Pancreas (tissue), 10 donors: ENCODE data around the gene TREM1. TPM values are rescaled to one million over a fixed set of nuclear protein-coding genes. Genes with fewer than 3 reads are reported as not detected.

Experiments used
- ATAC-seq, 4 donors: fragments of 200-7000 bp; cut with Tn5 transposase; one replicate each; pipeline versions ENCODE4 v1.8.0 to v1.9.1; 2020; ENCODE audit warnings: mild to moderate bottlenecking in 4 of 4, moderate library complexity in 4 of 4
- DNase-seq, 6 donors: peaks; one replicate each; pipeline ENCODE4 v3.0.0-alpha.2; 2020
- FAIRE-seq: peaks from 2 replicates; lab custom pipeline; 2012; peaks lifted over from hg19 to GRCh38; lab: Jason Lieb, UNC
- H3K27ac ChIP-seq, 4 donors: fragments of 200-600 bp; sonication (generic); 1 replicate in 3 of 4; 2 replicates in 1 of 4; pipeline versions ENCODE4 v1.5.0 to v1.8.0; 2020
- H3K27me3 ChIP-seq, 4 donors: fragments of 200-600 bp; one replicate each; pipeline ENCODE4 v1.8.0; 2021
- H3K36me3 ChIP-seq, 3 donors: fragments of 200-600 bp; sonication (generic) in 1 of 3; one replicate each; pipeline versions ENCODE4 v1.5.0 to v1.8.0; 2020 to 2021
- H3K4me1 ChIP-seq, 3 donors: fragments of 200-600 bp; one replicate each; pipeline ENCODE4 v1.8.0; 2021
- H3K4me3 ChIP-seq, 4 donors: fragments of 200-600 bp; sonication (generic) in 2 of 4; one replicate each; pipeline versions ENCODE4 v1.5.0 to v1.8.0; 2020 to 2021
- H3K9me3 ChIP-seq, 4 donors: fragments of 200-600 bp; one replicate each; pipeline ENCODE4 v1.8.0; 2021
- WGBS, 2 donors: extraction: QIAGEN DNeasy Blood & Tissue Kit; methylation state at CpG; one replicate each; pipeline ENCODE4 v1.1.7; 2013; 5-methylcytosine and 5-hydroxymethylcytosine counted together
- intact Hi-C, 3 donors: fragments of 100-400 bp; cut with DNase I; formaldehyde crosslinking; loops; one replicate each; pipeline versions ENCODE4 v1.11.1 to v1.14.2; 2022
- polyA plus RNA-seq, 2 donors: library from polyadenylated mRNA; stranded (reverse); fragments of 200-250 nt; gene quantifications; one replicate each; pipeline ENCODE4 v1.2.3, GENCODE V29; 2013
- total RNA-seq, 6 donors: library from RNA; stranded (reverse); fragmentation: NEBNext Ultra II Directional in 4 of 6; extraction: Animal tissue kit (Norgen Biotek cat#: 25700) in 4 of 6; gene quantifications; one replicate each; pipeline versions ENCODE4 v1.2.1 to v1.2.4, GENCODE V29; 2021 to 2023
- TF ChIP-seq, protein P1 (sequence below), 4 donors: fragments of 200-600 bp; sonication (generic) in 3 of 4; IDR thresholded peaks; one replicate each; pipeline versions ENCODE4 v1.5.0 to v1.8.0; 2021; ENCODE audit warnings: antibody characterized with exemption in 4 of 4
- donor health status: healthy with polysubstance abuse.
- donor health status: DM: no; HTN: no; CAD: no; lungs with moderate emphysema.
- donor health status: DM: no; HTN: no; CAD: no.
- donor health status: control.
- donor health status: control.
- donor health status: Bipolar disorder and iron deficiency.
- donor health status: DM: yes; HTN: yes; CAD: no.
- donor health status: DM: no; HTN: no; CAD: no.
- donor health status: DM: no; HTN: no; CAD: no.
- donor health status: DM: yes; HTN: yes; CAD: no.

TREM1 gene
- total and polyA plus RNA-seq, 8 donors = 0.08 to 2.8 (median 0.28) TPM; not detected in 1

DNA sequence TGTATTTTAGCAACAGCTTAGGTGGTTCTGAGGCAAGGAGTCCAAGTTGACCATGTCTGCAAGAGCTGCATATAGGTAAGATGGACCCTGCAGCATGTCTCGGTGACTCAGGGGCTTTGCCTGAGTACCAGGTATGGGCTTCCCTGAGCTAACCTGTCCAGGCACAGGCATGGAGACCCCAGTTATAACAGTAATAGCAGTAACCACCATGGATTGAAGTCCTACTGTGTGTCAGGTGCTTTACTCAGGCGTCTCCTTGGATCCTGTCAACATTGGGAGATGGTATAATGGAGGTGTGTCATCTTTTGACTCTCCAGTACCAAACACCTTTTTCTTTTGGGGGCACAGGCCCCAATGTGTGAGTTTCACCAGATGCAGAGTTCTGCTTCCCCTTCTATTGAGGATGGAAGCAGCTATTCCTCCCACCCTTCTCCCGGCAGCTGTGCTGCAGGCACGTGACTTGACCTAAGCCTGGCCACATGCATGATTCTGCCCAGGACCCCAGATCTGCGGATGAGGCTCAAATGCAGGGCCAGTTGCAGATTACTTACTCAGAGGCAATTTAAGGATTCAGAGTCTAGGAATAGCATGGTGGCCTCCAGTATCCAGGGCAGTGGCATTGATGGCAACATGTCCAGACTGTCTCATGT, 13.8 kb downstream of the TREM1 start:
- no peak for DNase-seq
- Histone ChIP-seq H3K36me3 (no peaks in the 10 kb centered on the region), H3K4me3 (no peak overlapping the region), H3K4me1 (no peaks in the 10 kb centered on the region), H3K27ac (no peak overlapping the region), H3K9me3 (no peaks in the 10 kb centered on the region), H3K27me3 (no peaks in the 10 kb centered on the region)
- TF ChIP-seq, protein P1, sequence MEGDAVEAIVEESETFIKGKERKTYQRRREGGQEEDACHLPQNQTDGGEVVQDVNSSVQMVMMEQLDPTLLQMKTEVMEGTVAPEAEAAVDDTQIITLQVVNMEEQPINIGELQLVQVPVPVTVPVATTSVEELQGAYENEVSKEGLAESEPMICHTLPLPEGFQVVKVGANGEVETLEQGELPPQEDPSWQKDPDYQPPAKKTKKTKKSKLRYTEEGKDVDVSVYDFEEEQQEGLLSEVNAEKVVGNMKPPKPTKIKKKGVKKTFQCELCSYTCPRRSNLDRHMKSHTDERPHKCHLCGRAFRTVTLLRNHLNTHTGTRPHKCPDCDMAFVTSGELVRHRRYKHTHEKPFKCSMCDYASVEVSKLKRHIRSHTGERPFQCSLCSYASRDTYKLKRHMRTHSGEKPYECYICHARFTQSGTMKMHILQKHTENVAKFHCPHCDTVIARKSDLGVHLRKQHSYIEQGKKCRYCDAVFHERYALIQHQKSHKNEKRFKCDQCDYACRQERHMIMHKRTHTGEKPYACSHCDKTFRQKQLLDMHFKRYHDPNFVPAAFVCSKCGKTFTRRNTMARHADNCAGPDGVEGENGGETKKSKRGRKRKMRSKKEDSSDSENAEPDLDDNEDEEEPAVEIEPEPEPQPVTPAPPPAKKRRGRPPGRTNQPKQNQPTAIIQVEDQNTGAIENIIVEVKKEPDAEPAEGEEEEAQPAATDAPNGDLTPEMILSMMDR (IDR thresholded peaks at IDR 0.05) = no peak
- FAIRE-seq = no peak
- intact Hi-C loops = no loop called here
- 91 to 93% methylated on average over 5 of the region's 5 CpGs for WGBS, 2 donors
- peak in 1 of 4 donors; percentile 12 for ATAC-seq

DNA sequence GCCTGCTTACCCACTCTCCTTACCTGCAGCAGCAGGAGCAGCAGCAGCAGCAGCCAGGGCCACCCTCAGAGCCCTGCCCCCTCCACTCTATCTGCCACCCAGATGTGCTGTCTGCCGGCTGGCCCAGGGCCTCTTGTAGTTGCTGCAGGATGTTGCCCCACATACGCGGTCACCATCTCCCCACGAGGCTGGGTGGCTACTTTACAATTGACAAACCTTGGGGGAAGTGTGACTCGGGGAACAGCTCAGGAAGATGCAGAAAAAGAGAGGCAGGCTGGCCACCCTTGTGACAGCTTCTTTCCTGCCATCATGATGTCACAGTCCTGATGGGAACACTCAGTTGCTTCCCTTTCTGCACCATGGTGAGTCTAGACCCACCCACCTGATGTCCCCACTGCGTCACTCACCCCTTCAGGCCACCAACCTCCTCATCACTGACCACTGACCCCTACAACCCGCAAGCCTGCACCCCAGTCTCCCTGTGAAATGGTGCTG, 14.5 kb downstream of the TREM1 start:
- H3K27ac ChIP-seq = no peak overlapping the region
- no peaks in the 10 kb centered on the region for H3K9me3 ChIP-seq
- FAIRE-seq (no peak), ATAC-seq (peak in 3 of 4 donors; percentile 9 to 78 (median 76)), DNase-seq (peak in 1 of 6 donors; percentile 45)
- no peak overlapping the region for H3K4me3 ChIP-seq
- no peaks in the 10 kb centered on the region for H3K27me3 ChIP-seq
- intact Hi-C loops = no loop called here
- no peaks in the 10 kb centered on the region for H3K36me3 ChIP-seq
- 65 to 72% methylated on average over 7 of the region's 7 CpGs for WGBS, 2 donors
- H3K4me1 ChIP-seq = no peaks in the 10 kb centered on the region
- TF ChIP-seq, protein P1 (IDR thresholded peaks at IDR 0.05) = no peak

DNA sequence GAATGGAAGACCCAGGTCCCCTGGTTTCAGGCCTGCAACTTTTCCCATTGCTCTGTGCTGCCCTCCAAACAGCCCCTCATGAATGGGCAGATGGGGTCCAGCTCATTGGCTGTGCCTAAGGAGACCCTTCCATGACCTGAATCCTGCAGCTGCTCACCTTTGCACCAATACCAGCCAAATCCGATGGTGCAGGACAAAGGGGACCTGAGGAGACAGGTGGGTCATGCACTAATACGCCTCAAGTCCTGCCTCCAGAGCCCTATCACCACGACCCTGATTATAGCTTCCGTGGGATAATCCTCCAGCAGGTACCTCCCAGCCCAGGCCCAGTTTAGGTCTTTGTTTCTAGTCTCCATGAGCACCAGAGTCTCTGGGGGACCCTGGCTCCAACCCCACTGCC, 16.8 kb downstream of the TREM1 start:
- no peaks in the 10 kb centered on the region for H3K9me3 ChIP-seq
- H3K36me3 ChIP-seq = no peaks in the 10 kb centered on the region
- intact Hi-C loops = no loop called here
- H3K27me3 ChIP-seq = no peaks in the 10 kb centered on the region
- H3K4me3 ChIP-seq = no peak overlapping the region
- WGBS, 2 donors = 79 to 86% methylated on average over 4 of the region's 4 CpGs
- ATAC-seq (no peak), FAIRE-seq (no peak), DNase-seq (no peak)
- TF ChIP-seq, protein P1 (IDR thresholded peaks at IDR 0.05) = no peak
- no peaks in the 10 kb centered on the region for H3K4me1 ChIP-seq
- H3K27ac ChIP-seq = no peak overlapping the region

DNA sequence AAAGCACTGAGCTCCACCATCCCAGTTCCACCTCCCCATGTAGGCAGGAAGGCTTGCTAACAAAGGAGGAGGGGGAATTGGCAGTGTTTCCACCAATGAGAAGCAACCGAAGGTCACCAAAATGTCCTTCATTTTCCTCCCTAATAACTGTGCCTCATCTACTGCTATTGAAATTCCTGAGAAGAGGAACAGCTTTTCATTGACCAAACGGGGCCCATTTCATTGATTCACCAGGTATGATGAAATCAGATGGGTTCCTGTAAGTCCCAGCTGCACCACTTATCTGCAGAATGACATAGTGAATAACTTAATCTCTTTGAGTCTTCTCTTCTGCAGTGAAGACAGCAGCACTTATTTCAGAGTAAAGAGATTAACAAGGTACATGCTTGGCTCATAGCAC, 17.3 kb downstream of the TREM1 start:
- WGBS, 2 donors = 77 to 78% methylated on average over 2 of the region's 2 CpGs
- Histone ChIP-seq H3K4me1 (no peaks in the 10 kb centered on the region), H3K36me3 (no peaks in the 10 kb centered on the region), H3K9me3 (no peaks in the 10 kb centered on the region), H3K27ac (no peak overlapping the region), H3K27me3 (no peaks in the 10 kb centered on the region), H3K4me3 (no peak overlapping the region)
- intact Hi-C loops = no loop called here
- ATAC-seq = no peak
- no peak for FAIRE-seq
- no peak for DNase-seq
- TF ChIP-seq, protein P1 (IDR thresholded peaks at IDR 0.05) = no peak

DNA sequence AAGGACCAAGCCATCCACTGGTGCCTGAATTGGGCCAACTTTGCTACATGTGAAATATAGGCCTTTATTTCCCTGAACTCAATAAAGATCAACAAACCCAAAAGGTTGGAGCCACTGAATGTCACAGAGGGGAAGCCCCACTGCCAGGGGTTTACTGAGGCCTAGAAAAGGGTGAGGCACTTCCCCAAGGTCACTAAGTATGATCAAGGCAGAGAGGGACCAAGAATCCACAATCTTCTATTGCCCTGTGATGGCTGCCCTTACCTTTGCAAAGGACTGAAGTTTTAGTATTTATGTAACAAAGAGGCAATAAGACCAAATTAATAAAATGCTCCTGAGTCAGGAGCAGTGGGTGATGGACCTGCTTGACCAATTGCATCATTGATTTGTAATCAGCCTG, 18.0 kb downstream of the TREM1 start:
- TF ChIP-seq, protein P1 (IDR thresholded peaks at IDR 0.05) = no peak
- intact Hi-C loops = no loop called here
- Histone ChIP-seq H3K4me3 (no peak overlapping the region), H3K27ac (no peak overlapping the region), H3K4me1 (no peaks in the 10 kb centered on the region), H3K9me3 (no peaks in the 10 kb centered on the region), H3K27me3 (no peaks in the 10 kb centered on the region), H3K36me3 (no peaks in the 10 kb centered on the region)
- no peak for ATAC-seq
- no peak for DNase-seq
- no peak for FAIRE-seq
